Measurements from ENCODE around the gene TOB2.
"Not testable (repeated sequence)": the region's sequence is repeated elsewhere in the genome, so short reads cannot be mapped to it uniquely, and the experiment has no call there.

TOB2 gene

DNA sequence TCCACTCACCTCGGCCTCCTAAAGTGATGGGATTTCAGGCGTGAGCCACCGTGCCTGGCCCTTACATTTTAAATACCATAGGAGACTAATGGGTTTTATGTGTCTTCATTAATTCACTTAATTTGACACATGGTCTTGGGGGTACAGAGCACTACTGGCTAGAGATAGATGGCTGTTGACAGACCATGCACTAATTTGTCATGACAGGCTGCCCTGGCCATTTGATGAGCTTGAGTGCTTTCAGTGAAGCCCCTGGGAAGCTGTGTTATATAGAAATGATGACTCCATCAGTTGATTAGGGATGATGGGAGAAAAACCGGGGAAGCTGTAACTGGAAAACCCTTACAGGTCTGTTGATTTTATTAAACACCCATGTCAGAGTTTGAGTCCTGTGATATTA, 15.3 kb upstream of the TOB2 start:
- no peak for DNase-seq

DNA sequence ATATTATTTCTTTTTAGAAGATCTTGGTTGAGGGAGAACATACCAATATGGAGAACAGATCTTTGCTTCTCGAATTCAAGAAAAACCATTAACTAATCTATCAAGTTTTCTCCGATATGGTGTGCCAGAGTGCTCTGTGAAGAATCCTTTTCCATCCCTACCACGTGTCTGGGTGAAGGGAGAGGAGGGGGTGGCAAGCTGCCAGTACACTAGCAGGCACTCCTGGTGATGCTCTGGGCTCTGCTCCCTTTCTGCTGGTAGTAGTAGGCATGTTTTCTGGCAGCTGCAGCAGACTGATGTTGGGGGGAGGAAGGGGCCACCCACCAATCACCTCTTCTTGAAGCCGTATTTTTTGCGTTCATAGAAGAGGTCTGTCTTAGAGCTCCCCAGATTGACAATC, 13.5 kb upstream of the TOB2 start:
- peak; percentile 29 for DNase-seq

DNA sequence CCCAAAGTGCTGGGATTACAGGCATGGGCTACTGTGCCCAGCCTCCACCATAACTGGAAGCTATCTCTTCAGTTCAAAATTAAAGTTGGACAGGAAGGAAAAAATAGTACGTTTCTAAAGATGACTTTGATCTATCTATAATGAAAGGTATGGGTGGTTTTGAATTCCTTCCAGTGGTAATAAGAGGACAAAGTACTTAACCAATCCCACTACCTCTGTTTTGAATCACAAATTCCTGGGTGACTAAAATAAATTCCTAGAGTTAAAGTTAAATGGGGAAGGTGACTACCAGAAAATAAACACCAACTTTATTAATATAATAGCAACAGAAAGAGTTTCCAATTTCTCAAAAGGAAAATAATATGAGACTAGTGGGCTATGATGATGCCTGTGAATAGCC, 12.8 kb upstream of the TOB2 start:
- DNase-seq = no peak

DNA sequence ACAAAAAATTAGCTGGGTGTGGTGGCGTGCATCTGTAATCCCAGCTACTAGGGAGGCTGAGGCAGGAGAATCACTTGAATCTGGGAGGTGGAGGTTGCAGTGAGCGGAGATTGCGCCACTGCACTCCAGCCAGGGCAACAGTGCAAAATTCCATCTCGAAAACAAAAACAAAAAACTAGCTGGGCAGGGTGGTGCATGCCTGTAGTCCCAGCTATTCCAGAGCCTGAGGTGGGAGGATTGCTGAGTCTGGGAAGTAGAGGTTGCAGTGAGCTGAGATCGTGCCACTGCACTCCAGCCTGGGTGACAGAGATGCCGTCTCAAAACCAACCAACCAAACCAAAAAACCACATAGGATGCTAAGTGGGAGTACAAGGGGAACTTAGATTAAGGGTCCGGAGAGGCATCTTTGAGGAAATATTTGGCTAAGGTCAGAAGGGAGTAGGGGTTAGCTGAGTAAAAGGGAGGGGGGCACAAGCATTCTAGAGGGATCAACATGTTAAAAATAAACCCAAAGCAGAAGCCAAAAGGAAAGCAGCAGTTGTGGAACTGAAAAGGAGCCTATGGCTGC, 11.6 kb upstream of the TOB2 start:
- DNase-seq = no peak

DNA sequence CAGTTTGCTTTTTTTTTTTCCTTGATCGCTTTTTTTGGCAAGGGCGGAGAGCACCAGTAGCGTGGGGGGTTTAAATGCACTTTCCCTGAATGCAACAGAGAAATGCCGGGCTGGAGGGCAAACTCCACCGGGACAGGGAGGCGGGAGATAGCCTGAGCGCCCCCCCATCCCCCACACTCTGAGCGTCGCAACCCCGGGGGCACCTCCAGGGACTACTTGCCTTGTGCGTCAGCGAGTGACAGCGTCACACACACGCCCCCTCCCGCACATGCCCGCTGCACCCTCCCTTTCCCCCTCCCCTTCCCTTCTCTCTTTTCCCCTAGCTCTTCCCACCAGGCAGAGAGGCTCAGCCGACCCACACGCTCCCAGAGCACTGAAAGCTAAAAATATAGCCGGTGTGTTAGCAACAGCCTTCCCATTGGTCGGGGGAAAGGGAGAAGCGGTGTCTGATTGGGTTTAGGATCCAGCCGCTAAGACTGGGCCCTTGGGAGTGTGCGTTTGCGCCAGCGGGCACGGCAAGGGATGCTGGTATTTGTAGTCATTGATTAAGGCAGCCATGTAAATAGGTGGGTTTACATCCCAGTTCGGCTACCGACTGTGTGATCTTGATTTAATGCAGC, 1.7 kb upstream of the TOB2 start:
- peak; percentile 99 for DNase-seq

DNA sequence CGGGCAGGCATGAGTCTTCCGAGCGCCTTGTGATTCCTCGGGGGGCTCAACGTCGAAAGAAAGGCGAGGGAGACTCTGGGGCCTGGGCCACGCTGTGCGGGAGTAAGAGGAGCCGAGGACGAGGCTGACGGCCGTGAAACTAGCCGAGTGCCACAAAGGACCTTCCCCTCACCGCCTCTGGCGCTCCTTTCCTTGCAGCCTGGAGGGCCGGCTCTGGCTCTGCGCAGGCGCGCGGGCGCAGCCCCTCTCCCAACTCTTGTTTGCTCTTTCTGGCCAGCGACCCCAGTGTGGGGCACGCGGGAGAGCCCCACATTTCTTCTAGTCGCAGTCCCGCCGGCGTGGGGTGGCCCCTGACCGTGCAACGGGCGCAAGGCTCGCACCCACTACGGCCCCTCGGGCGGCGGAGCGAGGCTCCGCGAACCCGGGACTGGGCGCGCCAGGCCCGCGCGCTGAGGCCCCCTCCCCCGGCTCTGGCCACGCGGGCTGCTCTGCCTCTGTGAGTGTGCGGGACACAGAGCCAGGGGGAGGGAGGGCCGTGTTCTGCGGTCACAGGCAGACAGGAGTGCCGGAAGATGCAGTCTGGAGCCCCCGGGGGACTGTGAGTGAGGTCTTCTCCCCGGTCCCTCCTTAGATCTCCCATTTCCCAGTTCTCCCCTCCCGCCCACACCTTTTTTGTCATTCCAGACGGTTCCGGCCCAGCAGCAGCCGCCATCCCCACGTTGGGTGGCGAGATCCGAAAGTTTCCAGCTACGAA, 1.0 kb upstream of the TOB2 start:
- peak; percentile 72 for DNase-seq

DNA sequence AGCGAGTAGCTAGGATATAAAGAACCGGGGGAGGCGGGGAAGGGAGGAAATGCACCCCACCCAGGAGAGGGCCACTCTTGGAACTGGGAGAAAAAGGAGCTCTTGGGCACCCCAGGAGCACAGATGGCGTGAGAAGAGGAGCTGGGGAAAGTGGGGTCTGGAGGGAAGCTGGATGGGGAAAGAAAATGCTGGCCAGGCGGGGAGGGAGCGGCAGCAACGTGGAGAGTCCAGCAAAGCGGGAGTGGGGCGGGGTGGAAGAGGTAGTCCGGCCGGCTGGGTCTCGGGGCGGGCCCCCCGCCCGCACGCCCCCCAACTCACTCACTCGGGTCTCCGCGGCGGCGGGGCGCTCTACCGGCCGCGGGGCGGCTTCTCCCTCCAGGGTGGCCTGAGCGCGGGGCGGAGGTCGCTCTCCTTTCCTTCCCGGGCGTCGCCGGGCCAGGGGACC, 522 bp downstream of the TOB2 start:
- no peak for DNase-seq

DNA sequence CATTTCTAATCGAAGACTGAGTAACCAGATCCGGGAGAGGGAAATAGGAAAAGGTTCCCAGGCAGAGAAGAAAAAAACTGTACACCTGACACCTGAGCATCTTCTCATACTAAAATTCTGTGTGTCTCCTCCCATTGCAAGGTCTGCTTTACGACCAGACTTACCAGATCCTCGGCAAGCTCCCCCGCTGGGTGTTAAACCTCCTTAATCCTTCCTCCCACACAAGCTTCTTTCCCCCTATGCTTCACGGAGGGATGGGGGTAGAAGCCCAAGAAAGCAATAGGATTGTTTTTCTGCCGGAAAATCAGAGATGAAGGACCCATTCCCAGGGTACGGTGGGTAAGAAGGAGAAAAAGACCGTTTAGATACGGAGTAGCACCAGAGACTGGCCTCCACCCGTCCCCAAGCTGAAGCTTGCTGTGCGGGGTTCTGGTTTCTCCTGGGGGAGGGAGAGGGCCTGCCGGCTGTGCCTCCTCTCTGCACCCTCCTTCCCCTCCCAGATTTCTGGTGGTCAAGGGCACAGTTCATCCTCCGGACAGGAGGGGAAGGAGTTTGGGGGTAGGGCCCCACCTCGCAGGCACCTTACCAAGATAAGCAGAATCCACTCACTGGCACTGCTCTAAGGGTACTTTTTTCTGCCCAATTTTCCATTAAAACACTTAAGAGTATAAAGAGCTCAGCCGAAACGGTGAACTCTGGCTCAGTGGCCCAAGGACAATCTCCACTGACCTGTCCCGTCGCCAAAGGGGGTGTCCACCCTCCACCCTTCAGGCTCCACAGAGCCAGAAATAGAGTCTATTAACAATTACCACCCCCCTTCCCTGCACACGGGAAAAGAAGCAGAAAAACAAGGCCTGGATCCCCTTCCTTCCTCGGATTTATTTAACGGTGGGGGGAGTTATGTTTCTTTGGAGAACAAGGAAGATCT, 1.2 kb downstream of the TOB2 start:
- no peak for DNase-seq

DNA sequence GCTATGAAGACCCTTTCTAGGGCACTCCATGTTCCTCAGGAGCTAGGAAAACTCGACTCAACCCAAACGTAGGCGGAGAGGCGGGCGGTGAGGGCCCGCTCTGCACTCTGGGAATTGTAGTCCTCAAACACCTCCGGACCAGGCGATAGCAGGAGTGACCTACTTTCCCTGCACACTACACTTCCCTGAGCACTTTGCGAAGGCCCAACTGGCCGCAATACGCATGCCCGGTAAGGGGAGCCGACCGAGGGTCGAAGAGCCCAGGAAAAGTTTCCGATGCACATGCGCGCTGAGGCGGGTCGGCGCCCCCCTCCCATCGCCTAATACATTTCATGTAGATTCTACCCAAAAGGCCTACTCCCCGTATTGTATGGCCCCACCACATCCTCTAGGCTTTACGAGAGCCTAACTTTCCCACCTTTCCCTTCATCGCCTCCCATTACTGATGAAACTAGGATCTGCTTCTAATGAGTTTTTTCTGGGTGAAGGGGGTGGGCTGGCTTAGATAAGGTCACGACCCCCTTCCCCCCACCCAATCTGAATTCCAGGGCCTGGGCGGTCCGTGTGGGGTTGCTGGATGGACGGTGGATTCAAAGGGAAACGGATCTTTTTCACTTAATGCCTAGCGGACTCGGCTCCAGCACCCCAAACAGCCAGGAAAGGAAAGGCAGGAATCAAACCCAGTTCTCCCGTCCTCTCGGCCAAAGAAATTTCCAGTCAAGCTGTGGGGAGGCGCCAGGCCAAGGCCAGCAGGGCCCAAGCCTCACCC, 2.1 kb downstream of the TOB2 start:
- peak; percentile 98 for DNase-seq

DNA sequence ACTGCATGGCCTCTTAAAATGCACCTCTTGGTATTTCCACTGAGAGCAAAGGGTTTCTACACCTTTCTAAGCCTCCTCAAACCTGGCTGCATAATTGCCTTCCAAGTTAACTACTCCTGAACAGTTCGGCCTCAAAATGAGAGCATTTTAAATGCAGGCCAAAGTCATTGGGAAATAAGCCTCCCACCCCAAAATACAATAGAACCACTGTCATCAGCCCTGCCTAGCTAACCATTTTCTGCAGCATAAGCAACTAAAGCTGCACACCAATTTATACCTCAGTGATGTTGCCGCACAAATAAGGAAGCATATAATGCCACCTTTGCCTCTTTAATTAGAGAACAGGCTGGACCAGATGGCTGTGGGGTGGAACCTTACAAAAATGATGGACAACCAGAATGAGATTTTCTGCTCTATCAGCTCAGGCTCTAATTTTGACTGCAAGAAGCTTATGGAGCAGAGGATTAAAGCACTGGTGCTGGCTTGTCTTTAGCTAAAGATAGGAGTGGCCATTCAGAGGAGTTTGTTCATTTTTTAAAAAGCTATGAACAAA, 4.3 kb downstream of the TOB2 start:
- DNase-seq = peak; percentile 85

DNA sequence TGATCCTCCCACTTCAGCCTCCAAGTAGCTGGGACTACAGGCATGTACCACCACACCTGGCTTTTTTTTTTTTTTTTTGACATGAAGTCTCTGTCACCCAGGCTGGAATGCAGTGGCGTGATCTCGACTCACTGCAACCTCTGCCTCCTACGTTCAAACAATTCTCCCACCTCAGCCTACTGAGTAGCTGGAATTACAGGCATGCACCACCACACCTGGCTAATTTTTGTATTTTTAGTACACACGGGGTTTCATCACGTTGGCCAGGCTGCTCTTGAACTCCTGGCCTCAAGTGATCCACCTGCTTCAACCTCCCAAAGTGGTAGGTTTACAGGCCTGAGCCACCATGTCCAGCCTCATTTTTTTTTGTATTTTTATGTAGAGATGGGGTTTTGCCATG, 6.1 kb downstream of the TOB2 start:
- not testable (repeated sequence) for DNase-seq

DNA sequence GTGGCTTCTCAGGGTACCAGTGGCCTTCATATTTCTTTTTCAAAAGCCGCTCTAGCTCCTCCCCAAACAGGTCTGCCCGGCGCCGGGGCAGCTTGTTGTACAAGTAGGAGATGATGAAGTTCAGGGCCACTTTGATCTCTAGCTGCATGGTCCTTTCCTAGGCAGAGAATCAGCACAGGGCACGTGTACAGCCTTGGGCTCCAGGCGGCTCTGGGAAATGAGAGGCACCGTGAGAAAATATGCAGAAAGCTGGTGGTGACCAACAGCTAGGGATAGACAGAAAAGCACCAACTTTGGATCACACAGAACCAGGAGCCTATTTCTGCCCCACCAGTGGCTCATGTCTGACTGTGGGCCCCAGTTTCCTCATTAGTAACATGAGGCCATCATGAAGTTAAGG, 9.4 kb downstream of the TOB2 start:
- DNase-seq = no peak

DNA sequence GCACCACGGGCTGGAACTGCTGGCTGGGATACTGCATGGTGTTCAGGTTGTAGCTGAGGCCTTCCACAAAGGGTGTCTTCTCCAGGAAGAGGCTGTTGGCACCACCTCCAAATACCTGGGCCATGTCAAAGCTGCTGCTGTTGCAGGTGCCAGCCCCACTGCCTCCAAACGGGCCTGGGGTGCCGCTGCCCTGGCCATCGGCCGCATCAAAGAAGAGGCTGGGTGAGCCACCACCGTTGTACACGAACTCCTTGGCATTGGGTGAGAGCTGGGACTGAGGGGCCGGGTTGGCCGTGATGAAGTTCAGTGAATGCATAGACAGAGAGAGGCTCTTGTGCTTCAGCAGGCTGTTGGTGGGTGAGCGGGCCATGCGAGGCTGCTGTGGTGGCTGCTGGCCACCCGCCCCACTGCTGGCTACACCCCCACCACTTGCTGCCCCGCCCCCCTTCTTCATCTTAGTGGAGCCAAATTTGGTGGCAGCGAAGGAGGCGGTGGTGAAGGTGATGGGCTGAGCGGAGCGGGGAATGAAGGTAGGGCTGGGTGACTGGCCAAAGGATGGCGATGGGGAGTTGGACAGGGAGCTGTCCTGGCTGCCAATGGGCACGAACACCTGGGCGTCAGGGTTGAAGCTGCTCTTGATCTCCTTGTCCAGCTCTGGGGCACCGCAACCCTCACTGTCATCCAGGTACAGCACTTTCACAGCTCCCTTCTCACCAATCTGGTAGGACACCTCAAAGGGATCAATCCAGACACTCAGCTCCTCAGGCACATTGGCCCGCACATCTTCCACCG, 10.1 kb downstream of the TOB2 start:
- no peak for DNase-seq

DNA sequence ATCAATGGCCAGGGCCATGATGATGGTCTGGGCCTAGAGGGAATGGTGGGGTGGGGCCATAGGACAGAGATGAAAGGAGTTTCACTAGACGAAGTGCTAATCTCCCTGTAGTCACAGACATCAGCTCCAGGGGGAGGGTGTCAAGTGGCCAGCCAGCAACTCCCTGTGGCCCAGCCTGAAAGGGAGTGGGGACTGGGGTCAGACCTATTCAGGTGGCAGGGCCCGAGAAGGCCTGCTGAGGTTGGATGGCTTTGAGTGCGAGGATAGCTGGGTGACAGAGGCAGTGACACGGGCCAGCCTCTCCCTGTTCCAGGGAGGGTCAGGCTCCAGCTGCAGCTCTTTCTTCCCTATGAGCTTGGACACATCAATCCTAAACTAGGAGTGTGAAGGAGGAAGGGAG, 11.0 kb downstream of the TOB2 start:
- DNase-seq = no peak

DNA sequence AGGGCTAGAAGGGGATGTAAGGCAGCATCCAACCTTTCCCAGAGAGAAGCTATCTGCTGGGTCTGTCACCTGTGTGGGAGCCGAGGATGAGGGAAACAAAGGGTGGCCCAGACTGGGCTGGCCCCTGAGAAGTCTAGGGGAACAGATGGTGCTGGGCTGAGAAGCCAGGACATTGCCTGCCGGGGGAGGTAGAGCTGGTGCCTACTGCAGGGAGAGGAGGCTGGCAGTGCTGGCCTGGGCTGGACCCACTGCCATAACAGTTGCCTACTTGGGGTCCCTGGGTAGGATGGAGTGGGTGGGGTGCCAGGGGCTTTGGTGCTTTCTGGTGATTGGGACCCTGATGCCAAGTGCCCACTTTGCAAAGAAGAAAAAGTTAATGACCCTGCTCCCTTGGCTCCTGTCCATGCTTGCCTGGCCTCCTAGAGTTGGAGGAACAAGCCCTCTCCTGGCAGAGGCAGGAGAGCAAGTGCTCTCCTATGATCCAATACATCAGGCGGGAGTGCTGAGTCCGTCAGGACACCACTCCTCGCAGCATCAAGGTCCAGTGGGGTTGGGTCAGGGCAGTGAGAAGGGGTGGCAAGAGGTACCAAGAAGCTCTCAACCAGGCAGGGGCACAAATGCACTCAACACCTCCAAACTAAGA, 12.1 kb downstream of the TOB2 start:
- DNase-seq = not testable (repeated sequence)

DNA sequence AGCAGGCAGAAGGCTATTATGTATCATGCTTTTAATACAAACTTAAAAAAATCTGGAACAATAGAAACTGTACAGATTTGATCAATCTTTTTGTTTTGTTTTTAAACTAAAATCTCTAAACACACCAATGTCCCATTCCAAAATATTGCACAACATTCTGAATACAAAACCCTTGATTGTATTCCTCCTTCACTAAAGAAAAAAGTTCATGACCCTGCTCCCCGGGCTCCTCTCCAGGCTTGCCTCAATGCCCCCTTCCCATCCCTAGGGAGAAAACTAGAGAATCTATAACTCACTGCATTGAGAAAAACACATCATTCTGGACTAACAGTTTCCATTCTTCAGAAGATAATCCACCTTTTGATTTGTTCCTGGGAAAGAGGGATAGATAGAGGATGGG, 13.1 kb downstream of the TOB2 start:
- not testable (repeated sequence) for DNase-seq

DNA sequence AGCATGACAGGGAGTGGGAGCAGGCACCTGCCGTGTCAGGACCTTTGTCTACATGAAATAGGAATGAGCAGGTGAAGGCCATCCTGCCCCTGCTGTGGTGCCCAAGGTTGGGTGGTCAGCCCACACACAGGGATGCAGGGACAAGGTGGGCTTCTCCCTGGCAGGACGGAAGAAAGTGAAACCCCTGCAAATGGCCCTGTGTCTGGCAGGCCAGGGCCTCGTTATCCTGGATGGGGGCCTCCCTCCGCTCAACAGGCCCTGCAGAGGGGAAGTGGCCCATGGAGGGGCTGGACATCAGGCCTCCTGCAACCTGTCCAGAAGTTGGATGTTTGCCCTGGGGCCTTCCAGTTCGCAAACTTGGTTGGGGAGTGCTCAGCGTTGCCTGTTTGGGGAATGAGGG, 14.9 kb downstream of the TOB2 start:
- no peak for DNase-seq

DNA sequence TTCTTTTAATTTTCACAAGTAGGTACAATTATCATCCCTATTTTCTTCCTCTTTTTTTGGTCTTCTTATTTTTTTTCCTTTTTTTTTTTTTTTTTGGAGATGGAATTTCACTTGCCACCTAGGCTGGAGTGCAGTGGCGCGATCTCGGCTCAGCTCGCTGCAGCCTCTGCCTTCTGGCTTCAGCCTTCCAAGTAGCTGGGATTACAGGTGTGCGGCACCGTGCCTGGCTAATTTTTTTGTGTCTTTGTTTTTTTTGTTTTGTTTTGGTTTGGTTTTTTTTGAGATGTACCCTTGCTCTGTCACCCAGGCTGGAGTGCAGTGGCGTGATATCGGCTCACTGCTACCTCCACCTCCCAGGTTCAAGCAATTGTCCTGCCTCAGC, 16.7 kb downstream of the TOB2 start:
- DNase-seq = no peak

DNA sequence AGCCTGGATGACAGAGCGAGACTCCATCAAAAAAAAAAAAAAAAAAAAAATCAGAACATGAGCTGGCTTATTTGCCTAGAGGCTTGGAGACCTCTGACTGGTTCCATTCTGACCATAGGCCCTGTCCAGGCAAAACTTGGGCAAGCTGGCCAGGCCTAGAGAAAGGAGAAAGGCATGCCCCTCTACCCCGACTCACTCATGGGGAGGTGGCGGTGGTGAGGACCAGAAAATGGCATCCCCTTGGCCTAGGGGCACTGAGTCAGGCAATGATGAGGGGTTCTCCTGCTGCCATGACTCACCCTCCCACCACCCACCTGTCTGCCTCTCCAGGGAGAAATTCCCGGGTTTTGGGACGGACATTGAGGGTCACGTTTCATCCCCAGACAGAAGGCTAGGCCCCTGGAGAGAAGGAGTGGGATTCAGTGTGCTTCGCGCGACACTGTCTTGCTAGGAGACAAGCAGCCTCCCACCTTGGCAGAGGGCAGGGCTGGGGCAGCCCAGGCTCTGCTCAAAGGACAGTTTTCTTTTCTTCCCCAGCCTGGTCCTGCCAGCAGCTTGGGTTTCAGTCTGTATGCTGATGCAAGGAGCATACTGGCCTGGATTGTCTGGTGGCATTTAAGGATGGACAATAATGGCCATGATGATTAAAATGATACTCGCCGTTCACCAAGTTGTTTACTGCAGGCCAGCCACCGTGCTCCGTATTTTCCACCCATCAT, 17.2 kb downstream of the TOB2 start:
- no peak for DNase-seq

Data from NCI-H1694 treated with DMSO at 0.1 percent for 48 hours (cell line).